Measurements from ENCODE around the gene ASB6. TPM values are rescaled to one million over a fixed set of nuclear protein-coding genes. Genes with fewer than 3 reads are reported as not detected.

Gene ASB6
- total and polyA plus RNA-seq, 2 donors: 5.8 to 16.5 TPM

GRCh38 chr9:129661029-129661428, 19.1 kb upstream of the ASB6 start:
- no peaks in the 10 kb centered on the region for H3K36me3 ChIP-seq (ENCODE audit: insufficient read depth)
- 62% methylated on average over 2 of the region's 2 CpGs for WGBS

GRCh38 chr9:129656795-129657390, 14.9 kb upstream of the ASB6 start:
- Histone ChIP-seq H3K4me1 (ENCODE audit: insufficient read depth) (no peaks in the 10 kb centered on the region), H3K4me3 (ENCODE audit: low read depth, low read length) (no peak overlapping the region), H3K36me3 (ENCODE audit: insufficient read depth) (no peaks in the 10 kb centered on the region), H3K27ac (ENCODE audit: low read depth) (no peak overlapping the region)
- no peak for DNase-seq (ENCODE audit: extremely low spot score)
- 60% methylated on average over 12 of the region's 12 CpGs for WGBS

More at GRCh38 chr9:129661029-129661428, 19.1 kb upstream of the ASB6 start:
- H3K27ac ChIP-seq (ENCODE audit: low read depth): no peak overlapping the region
- DNase-seq (ENCODE audit: extremely low spot score): no peak
- peaks cover 2% of the 10 kb centered on the region for H3K4me1 ChIP-seq (ENCODE audit: insufficient read depth)
- H3K4me3 ChIP-seq (ENCODE audit: low read depth, low read length): no peak overlapping the region

DNA sequence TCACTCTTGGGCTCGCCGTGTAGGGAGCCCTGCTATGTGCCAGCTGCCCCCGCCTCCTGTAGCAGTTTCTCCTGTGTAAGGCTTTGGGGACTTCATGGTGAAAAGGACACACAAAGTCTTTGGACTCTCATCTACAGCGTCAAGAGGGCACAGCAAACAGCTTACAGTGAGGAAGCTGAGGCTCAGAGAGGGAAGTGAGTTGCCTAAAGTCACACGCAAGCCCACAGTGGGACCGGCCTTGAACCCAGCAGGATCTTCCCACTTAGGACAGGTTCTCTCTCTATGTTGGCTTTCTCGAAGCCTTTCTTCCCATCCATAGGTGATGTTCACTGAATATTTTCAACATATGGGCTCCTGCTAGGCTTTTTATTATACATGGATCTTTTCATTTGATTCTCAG, 13.7 kb upstream of the ASB6 start:
- Histone ChIP-seq H3K27ac (ENCODE audit: low read depth) (no peak overlapping the region), H3K36me3 (ENCODE audit: insufficient read depth) (no peaks in the 10 kb centered on the region), H3K4me3 (ENCODE audit: low read depth, low read length) (no peak overlapping the region), H3K4me1 (ENCODE audit: insufficient read depth) (no peaks in the 10 kb centered on the region)
- no peak for DNase-seq (ENCODE audit: extremely low spot score)
- WGBS: 80% methylated on average over 7 of the region's 7 CpGs

DNA sequence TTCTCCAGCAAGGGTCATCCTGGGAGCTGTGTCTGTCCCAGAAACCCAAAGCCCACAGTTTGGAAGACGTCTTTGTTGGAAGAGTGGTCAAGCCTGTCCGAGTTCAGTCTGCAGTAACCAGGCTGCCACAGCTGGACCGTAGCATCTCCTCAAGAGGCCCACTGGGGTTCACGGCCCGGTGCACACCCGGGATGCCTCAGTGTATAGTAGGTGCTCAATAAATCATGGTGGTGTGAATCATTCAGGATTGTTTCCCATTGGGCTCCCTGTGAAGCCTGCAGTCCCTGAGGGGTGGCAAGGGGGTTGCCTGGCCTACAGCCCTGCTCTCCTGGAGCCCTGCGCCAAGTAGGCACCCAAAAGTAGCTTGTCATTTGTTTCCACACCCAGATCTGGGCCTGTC, 13.2 kb upstream of the ASB6 start:
- no peak overlapping the region for H3K27ac ChIP-seq (ENCODE audit: low read depth)
- WGBS: 91% methylated on average over 7 of the region's 7 CpGs
- no peak for DNase-seq (ENCODE audit: extremely low spot score)
- no peaks in the 10 kb centered on the region for H3K36me3 ChIP-seq (ENCODE audit: insufficient read depth)
- no peaks in the 10 kb centered on the region for H3K4me1 ChIP-seq (ENCODE audit: insufficient read depth)
- no peak overlapping the region for H3K4me3 ChIP-seq (ENCODE audit: low read depth, low read length)

DNA sequence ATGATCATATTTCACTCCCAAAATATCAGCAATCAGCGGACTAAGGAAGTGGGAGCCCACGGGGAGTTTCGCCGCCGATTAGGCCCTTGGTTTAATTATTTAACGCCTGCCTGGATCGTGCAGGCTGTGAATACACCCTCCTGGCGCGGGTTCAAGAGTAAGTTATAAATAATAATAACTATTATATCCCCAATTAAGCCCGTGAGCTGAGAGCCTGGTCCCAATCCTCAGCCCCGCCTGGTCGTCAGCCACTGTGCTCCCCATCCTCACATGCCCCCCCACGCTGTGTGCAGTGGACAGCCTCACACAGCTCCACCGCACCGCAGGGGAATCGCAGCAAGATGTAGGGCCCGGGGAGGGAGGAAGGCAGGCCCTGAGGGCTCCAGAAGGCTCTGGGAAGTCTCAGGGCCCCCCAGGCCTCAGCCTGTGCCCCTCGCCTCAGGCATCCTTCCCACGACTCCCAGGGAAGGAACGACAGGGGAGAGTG, 12.6 kb upstream of the ASB6 start:
- Histone ChIP-seq H3K4me3 (ENCODE audit: low read depth, low read length) (no peak overlapping the region), H3K4me1 (ENCODE audit: insufficient read depth) (no peaks in the 10 kb centered on the region), H3K36me3 (ENCODE audit: insufficient read depth) (no peaks in the 10 kb centered on the region), H3K27ac (ENCODE audit: low read depth) (no peak overlapping the region)
- 50% methylated on average over 20 of the region's 20 CpGs for WGBS
- no peak for DNase-seq (ENCODE audit: extremely low spot score)

- Histone ChIP-seq H3K4me3 (ENCODE audit: low read depth, low read length) (no peak overlapping the region), H3K36me3 (ENCODE audit: insufficient read depth) (no peaks in the 10 kb centered on the region)
Observed at GRCh38 chr9:129653823-129654553, 12.0 kb upstream of the ASB6 start.

GRCh38 chr9:129650680-129651235, 8.8 kb upstream of the ASB6 start:
- Histone ChIP-seq H3K27ac (ENCODE audit: low read depth) (no peak overlapping the region), H3K4me3 (ENCODE audit: low read depth, low read length) (no peak overlapping the region), H3K4me1 (ENCODE audit: insufficient read depth) (no peaks in the 10 kb centered on the region), H3K36me3 (ENCODE audit: insufficient read depth) (no peaks in the 10 kb centered on the region)
- WGBS: 86% methylated on average over 10 of the region's 10 CpGs
- DNase-seq (ENCODE audit: extremely low spot score): no peak

More at GRCh38 chr9:129653823-129654553, 12.0 kb upstream of the ASB6 start:
- no peak for DNase-seq (ENCODE audit: extremely low spot score)
- no peaks in the 10 kb centered on the region for H3K4me1 ChIP-seq (ENCODE audit: insufficient read depth)
- no peak overlapping the region for H3K27ac ChIP-seq (ENCODE audit: low read depth)
- WGBS: 54% methylated on average over 19 of the region's 19 CpGs

DNA sequence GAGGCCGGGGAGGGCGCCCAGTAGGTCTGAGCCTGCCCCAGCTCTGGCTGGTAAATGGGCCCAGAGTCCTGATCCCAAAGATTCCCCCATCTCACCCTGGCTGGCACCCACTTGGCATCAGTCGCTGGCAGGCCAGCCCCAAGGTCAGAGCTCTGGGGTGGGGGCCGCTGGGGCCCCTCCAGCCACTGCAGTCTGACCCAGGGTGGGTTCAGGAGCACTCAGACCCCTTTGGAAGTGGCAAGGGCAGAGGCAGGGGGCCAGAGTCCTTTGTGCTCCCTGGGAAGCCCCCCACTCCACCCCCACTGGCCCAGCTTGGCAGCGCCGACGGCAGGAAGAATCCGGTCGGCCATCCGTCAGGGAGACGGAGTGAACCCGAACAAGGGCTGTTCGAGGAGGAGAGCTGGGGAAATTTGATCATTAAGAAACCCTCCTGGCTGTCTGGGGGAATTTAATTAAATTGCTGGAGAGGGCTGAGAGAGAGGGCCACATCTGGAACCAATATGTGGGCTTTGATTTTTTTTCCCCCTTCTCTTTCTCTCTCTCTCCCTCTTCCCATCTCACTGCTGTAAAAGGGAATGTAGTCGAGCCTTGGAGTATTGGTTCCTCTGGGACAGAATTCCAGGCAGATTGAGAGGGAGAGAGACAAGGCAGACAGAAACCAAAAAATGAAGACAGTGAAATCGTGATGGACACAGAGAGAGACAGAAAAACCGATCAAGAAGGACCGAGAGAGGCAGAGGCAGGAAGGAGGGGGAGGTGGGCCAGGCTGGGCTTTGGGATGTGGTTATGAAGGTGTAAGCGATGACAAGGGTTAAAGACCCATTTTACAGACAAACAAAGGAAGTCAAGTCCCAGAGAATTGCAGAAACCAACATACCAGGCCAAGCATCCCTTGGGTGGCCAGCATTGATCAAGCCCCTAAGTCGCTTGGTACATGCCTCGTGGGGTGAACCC, 8.1 kb upstream of the ASB6 start:
- H3K4me3 ChIP-seq (ENCODE audit: low read depth, low read length): no peak overlapping the region
- H3K27ac ChIP-seq (ENCODE audit: low read depth): no peak overlapping the region
- WGBS: 85% methylated on average over 20 of the region's 20 CpGs
- no peak for DNase-seq (ENCODE audit: extremely low spot score)
- no peaks in the 10 kb centered on the region for H3K4me1 ChIP-seq (ENCODE audit: insufficient read depth)
- no peaks in the 10 kb centered on the region for H3K36me3 ChIP-seq (ENCODE audit: insufficient read depth)

- 74% methylated on average over 10 of the region's 10 CpGs for WGBS
Observed at GRCh38 chr9:129648764-129649115, 6.8 kb upstream of the ASB6 start.

GRCh38 chr9:129648092-129648763, 6.3 kb upstream of the ASB6 start:
- DNase-seq (ENCODE audit: extremely low spot score): no peak
- 62% methylated on average over 16 of the region's 16 CpGs for WGBS
- H3K36me3 ChIP-seq (ENCODE audit: insufficient read depth): no peaks in the 10 kb centered on the region
- no peak overlapping the region for H3K27ac ChIP-seq (ENCODE audit: low read depth)
- H3K4me3 ChIP-seq (ENCODE audit: low read depth, low read length): no peak overlapping the region
- H3K4me1 ChIP-seq (ENCODE audit: insufficient read depth): no peaks in the 10 kb centered on the region

More at GRCh38 chr9:129648764-129649115, 6.8 kb upstream of the ASB6 start:
- no peak overlapping the region for H3K4me3 ChIP-seq (ENCODE audit: low read depth, low read length)
- H3K27ac ChIP-seq (ENCODE audit: low read depth): no peak overlapping the region
- no peak for DNase-seq (ENCODE audit: extremely low spot score)
- no peaks in the 10 kb centered on the region for H3K4me1 ChIP-seq (ENCODE audit: insufficient read depth)
- H3K36me3 ChIP-seq (ENCODE audit: insufficient read depth): no peaks in the 10 kb centered on the region

DNA sequence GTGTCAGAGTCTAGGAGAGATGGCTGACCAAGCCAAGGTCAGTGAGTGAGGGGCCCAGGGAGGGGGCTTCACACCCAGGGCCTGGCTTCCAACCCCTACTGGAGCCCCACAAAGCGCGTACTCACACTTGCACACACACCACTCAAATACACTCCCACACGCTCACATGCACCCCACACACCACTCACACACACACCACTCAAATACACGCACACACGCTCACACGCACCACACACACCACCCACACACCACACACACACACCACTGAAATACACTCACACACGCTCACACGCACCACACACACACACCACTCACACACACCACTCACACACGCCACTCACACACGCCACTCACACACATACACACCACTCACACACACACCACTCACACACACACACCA, 5.7 kb upstream of the ASB6 start:
- Histone ChIP-seq H3K36me3 (ENCODE audit: insufficient read depth) (no peaks in the 10 kb centered on the region), H3K27ac (ENCODE audit: low read depth) (no peak overlapping the region), H3K4me1 (ENCODE audit: insufficient read depth) (no peaks in the 10 kb centered on the region), H3K4me3 (ENCODE audit: low read depth, low read length) (no peak overlapping the region)
- WGBS: 86% methylated on average over 10 of the region's 10 CpGs
- no peak for DNase-seq (ENCODE audit: extremely low spot score)

- H3K36me3 ChIP-seq (ENCODE audit: insufficient read depth): no peaks in the 10 kb centered on the region
- H3K4me3 ChIP-seq (ENCODE audit: low read depth, low read length): no peak overlapping the region
- WGBS: 95% methylated on average over 7 of the region's 7 CpGs
- H3K4me1 ChIP-seq (ENCODE audit: insufficient read depth): no peaks in the 10 kb centered on the region
- no peak for DNase-seq (ENCODE audit: extremely low spot score)
- H3K27ac ChIP-seq (ENCODE audit: low read depth): no peak overlapping the region
Observed at GRCh38 chr9:129646654-129647053, 4.7 kb upstream of the ASB6 start.

DNA sequence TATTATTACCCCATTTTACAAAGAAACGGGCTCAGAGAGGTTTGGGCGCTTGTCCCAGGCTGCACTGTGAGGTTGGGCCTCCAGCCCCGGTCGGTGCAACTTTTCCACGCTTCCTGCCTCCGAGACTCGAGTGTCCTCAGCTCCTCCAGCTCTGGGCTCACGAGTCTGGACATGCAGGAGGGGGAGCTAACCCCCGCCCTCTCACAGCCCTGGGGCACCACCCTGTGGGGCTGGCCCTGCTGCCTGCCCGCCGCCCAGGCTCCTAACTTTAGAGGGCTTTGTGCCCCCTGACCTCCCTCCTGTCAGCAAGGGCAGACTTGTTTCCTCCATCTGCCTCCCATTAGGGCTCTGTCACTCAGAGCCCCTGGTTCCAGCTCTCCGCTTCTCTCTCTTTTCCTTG, 4.3 kb upstream of the ASB6 start:
- no peaks in the 10 kb centered on the region for H3K36me3 ChIP-seq (ENCODE audit: insufficient read depth)
- no peaks in the 10 kb centered on the region for H3K4me1 ChIP-seq (ENCODE audit: insufficient read depth)
- no peak overlapping the region for H3K27ac ChIP-seq (ENCODE audit: low read depth)
- no peak overlapping the region for H3K4me3 ChIP-seq (ENCODE audit: low read depth, low read length)
- no peak for DNase-seq (ENCODE audit: extremely low spot score)
- 70% methylated on average over 12 of the region's 12 CpGs for WGBS
